ENCODE data around the gene TBC1D13. TPM values are rescaled to one million over a fixed set of nuclear protein-coding genes. Genes with fewer than 3 reads are reported as not detected.
"Not testable (repeated sequence)": the region's sequence is repeated elsewhere in the genome, so short reads cannot be mapped to it uniquely, and the experiment has no call there.

Gene TBC1D13
- total RNA-seq, 1 donor from 2014 or later, result 20.5 TPM

DNA sequence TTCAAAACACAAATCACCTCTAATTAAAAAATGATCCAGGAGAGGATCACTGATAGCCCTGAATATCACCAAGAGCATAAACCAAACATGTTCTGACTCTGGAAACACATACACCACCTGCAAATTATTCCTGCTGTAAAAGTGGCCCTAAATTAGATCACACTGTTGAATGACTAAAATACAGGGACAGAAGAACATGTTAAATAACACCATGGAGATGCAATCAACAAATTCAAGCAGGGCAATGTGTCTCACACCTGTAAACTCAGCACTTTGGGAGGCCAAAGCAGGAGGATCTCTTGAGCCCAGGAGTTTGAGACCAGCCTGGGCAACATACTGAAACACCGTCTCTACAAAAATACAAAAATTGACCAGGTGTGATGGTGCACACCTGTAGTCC, 60.8 kb downstream of the TBC1D13 start:
- Mint-ChIP-seq H3K27me3 (ENCODE audit: low read depth) (no peaks in the 10 kb centered on the region), H3K4me1 (ENCODE audit: low read depth) (no peaks in the 10 kb centered on the region), H3K9me3 (peaks cover 26% of the 10 kb centered on the region), H3K27ac (no peak overlapping the region), H3K4me3 (ENCODE audit: low read depth) (no peak overlapping the region), H3K36me3 (ENCODE audit: low read depth) (peaks cover 26% of the 10 kb centered on the region)
- intact Hi-C loops (cut with micrococcal nuclease), result no loop called here
- no peak for DNase-seq (ENCODE audit: low spot score)

DNA sequence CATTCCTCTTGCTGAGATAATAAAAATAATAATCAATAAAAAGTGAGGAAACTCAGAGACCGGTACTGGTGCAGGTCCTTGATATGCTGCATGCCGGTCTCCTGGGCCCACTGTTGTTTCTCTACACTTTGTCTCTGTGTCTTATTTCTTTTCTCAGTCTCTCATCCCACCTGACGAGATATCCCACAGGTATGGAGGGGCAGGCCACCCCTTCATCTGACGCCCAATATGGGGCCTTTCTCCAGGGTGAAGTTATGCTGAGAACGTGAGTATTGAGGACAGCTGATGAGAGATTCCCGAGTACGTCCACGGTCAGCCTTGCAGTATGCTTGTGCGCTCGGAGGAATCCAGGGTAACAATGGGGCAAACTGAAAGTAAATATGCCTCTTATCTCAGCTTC, 64.0 kb downstream of the TBC1D13 start:
- Mint-ChIP-seq H3K36me3 (ENCODE audit: low read depth) (peaks cover 26% of the 10 kb centered on the region), H3K9me3 (peaks cover 26% of the 10 kb centered on the region)
- intact Hi-C loops (cut with micrococcal nuclease); DNase-seq (ENCODE audit: low spot score); H3K27me3 Mint-ChIP-seq (ENCODE audit: low read depth); H3K4me3 Mint-ChIP-seq (ENCODE audit: low read depth); H3K27ac Mint-ChIP-seq; H3K4me1 Mint-ChIP-seq (ENCODE audit: low read depth): not testable (repeated sequence)

- H3K4me3 Mint-ChIP-seq (ENCODE audit: low read depth); H3K27ac Mint-ChIP-seq; intact Hi-C loops (cut with micrococcal nuclease); H3K4me1 Mint-ChIP-seq (ENCODE audit: low read depth); H3K27me3 Mint-ChIP-seq (ENCODE audit: low read depth); DNase-seq (ENCODE audit: low spot score): not testable (repeated sequence)
- Mint-ChIP-seq H3K36me3 (ENCODE audit: low read depth) (peaks cover 26% of the 10 kb centered on the region), H3K9me3 (peaks cover 26% of the 10 kb centered on the region)
These were observed 64.9 kb downstream of the TBC1D13 start for GRCh38 chr9:128851779-128852600.

DNA sequence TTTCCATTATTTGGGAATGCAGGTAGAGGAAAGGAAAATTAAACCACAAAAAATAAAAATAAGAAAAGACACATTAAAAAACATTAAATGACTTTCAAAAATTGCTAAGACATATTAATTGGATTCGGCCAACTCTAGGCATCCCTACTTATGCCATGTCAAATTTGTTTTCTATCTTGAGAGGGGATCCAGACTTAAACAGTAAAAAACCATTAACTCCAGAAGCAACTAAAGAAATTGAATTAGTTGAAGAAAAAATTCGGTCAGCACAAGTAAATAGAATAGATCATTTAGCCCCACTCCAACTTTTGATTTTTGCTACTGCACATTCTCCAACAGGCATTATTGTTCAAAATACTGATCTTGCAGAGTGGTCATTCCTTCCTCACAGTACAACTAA, 65.6 kb downstream of the TBC1D13 start:
- peaks cover 24% of the 10 kb centered on the region for H3K36me3 Mint-ChIP-seq (ENCODE audit: low read depth)
- H3K27ac Mint-ChIP-seq; H3K4me1 Mint-ChIP-seq (ENCODE audit: low read depth); H3K27me3 Mint-ChIP-seq (ENCODE audit: low read depth); H3K4me3 Mint-ChIP-seq (ENCODE audit: low read depth); intact Hi-C loops (cut with micrococcal nuclease); DNase-seq (ENCODE audit: low spot score): not testable (repeated sequence)
- peaks cover 24% of the 10 kb centered on the region for H3K9me3 Mint-ChIP-seq

GRCh38 chr9:128854454-128854853, 67.4 kb downstream of the TBC1D13 start:
- intact Hi-C loops (cut with micrococcal nuclease); H3K4me3 Mint-ChIP-seq (ENCODE audit: low read depth); H3K4me1 Mint-ChIP-seq (ENCODE audit: low read depth); H3K27ac Mint-ChIP-seq; DNase-seq (ENCODE audit: low spot score); H3K27me3 Mint-ChIP-seq (ENCODE audit: low read depth): not testable (repeated sequence)
- H3K36me3 Mint-ChIP-seq (ENCODE audit: low read depth), result peaks cover 17% of the 10 kb centered on the region
- H3K9me3 Mint-ChIP-seq, result peaks cover 16% of the 10 kb centered on the region

DNA sequence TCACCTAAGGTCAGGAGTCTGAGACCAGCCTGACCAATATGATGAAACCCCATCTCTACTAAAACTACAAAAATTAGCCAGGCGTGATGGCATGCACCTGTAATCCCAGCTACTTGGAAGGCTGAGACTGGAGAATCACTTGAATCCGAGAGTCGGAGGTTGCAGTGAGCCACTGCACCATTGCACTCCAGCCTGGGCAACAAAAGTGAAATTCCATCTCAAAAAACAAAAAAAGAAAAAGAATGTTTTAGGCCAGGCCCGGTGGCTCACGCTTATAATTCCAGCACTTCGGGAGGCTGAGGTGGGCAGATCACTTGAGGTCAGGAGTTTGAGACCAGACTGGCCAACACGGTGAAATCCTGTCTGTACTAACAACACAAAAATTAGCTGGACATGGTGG, 71.4 kb downstream of the TBC1D13 start:
- H3K4me3 Mint-ChIP-seq (ENCODE audit: low read depth); intact Hi-C loops (cut with micrococcal nuclease); H3K27me3 Mint-ChIP-seq (ENCODE audit: low read depth); H3K27ac Mint-ChIP-seq; H3K9me3 Mint-ChIP-seq; H3K4me1 Mint-ChIP-seq (ENCODE audit: low read depth); DNase-seq (ENCODE audit: low spot score); H3K36me3 Mint-ChIP-seq (ENCODE audit: low read depth): not testable (repeated sequence)

Other genes starting within 250 kb of the TBC1D13 start
- gene SPTAN1, start 234.7 kb upstream of the TBC1D13 start, total RNA-seq, result 286 and 303 TPM in 2 replicates
- gene DYNC2I2, start 130.4 kb upstream of the TBC1D13 start, total RNA-seq, result 41.7 and 43.5 TPM in 2 replicates
- 749 and 756 TPM in 2 replicates for gene SET, start 98.0 kb upstream of the TBC1D13 start, total RNA-seq
- gene PKN3, start 84.8 kb upstream of the TBC1D13 start, total RNA-seq, result 25.4 and 28.0 TPM in 2 replicates
- 51.7 and 53.2 TPM in 2 replicates for gene ZDHHC12, start 63.1 kb upstream of the TBC1D13 start, total RNA-seq
- gene ZER1, start 15.3 kb upstream of the TBC1D13 start, total RNA-seq, result 18.6 and 18.7 TPM in 2 replicates
- gene ENDOG, start 31.2 kb downstream of the TBC1D13 start, total RNA-seq, result 19.9 and 21.7 TPM in 2 replicates
- gene SPOUT1, start 42.5 kb downstream of the TBC1D13 start, total RNA-seq, result 126 and 127 TPM in 2 replicates
- 13.6 and 14.0 TPM in 2 replicates for gene KYAT1, start 94.7 kb downstream of the TBC1D13 start, total RNA-seq
- 24.9 and 25.4 TPM in 2 replicates for gene LRRC8A, start 94.9 kb downstream of the TBC1D13 start, total RNA-seq
- gene PHYHD1, start 133.7 kb downstream of the TBC1D13 start, total RNA-seq, result 0.44 and 0.68 TPM in 2 replicates
- 13.0 and 13.3 TPM in 2 replicates for gene DOLK, start 160.3 kb downstream of the TBC1D13 start, total RNA-seq
- 161 and 175 TPM in 2 replicates for gene NUP188, start 160.4 kb downstream of the TBC1D13 start, total RNA-seq
- gene SH3GLB2, start 241.1 kb downstream of the TBC1D13 start, total RNA-seq, result 71.5 and 73.4 TPM in 2 replicates
- 41.5 and 41.7 TPM in 2 replicates for gene MIGA2, start 249.4 kb downstream of the TBC1D13 start, total RNA-seq